AG08395 (cell line): ENCODE measurements around the gene TUBGCP6.
A peak's percentile ranks its signal among the peaks of the same experiment; 100 is the strongest.

Experiments
- DNase-seq: peaks from one replicate; pipeline ENCODE4 v3.0.0; 2012; ENCODE audit warnings: mixed read lengths, low spot score

TUBGCP6 gene

GRCh38 chr22:50250555-50251476 is 6.0 kb upstream of the TUBGCP6 start, which contains the start of gene HDAC10:
TSS of gene HDAC10 (minus strand) at chr22:50251265. CDS start at chr22:50251032, 233 bp downstream.
- peak; percentile 88 for DNase-seq

GRCh38 chr22:50250249-50250554 is 5.4 kb upstream of the TUBGCP6 start:
- no peak for DNase-seq

- DNase-seq = no peak
Observed at GRCh38 chr22:50249341-50250248, 4.8 kb upstream of the TUBGCP6 start.

GRCh38 chr22:50248196-50249081 is 3.6 kb upstream of the TUBGCP6 start:
- no peak for DNase-seq

- peak; percentile 38 for DNase-seq
Observed at GRCh38 chr22:50247748-50248147, 2.9 kb upstream of the TUBGCP6 start.

- no peak for DNase-seq
Observed at GRCh38 chr22:50246242-50247175, 1.7 kb upstream of the TUBGCP6 start.

- DNase-seq = no peak
Observed at GRCh38 chr22:50245214-50246072, 620 bp upstream of the TUBGCP6 start.

- no peak for DNase-seq
Observed at GRCh38 chr22:50243685-50244419, 971 bp downstream of the TUBGCP6 start.

- no peak for DNase-seq
Observed at GRCh38 chr22:50242406-50242949, 2.3 kb downstream of the TUBGCP6 start.

- no peak for DNase-seq
Observed at GRCh38 chr22:50238755-50239154, 6.1 kb downstream of the TUBGCP6 start.

GRCh38 chr22:50236731-50237409 is 8.0 kb downstream of the TUBGCP6 start:
- peak; percentile 45 for DNase-seq

GRCh38 chr22:50233223-50233622 is 11.6 kb downstream of the TUBGCP6 start:
- no peak for DNase-seq

GRCh38 chr22:50232481-50233151 is 12.2 kb downstream of the TUBGCP6 start:
- no peak for DNase-seq

- DNase-seq = no peak
Observed at GRCh38 chr22:50229370-50229769, 15.5 kb downstream of the TUBGCP6 start.

GRCh38 chr22:50228366-50228765 is 16.5 kb downstream of the TUBGCP6 start:
- no peak for DNase-seq

GRCh38 chr22:50227579-50228215 is 17.1 kb downstream of the TUBGCP6 start:
- DNase-seq = no peak

- DNase-seq = no peak
Observed at GRCh38 chr22:50226875-50227165, 18.0 kb downstream of the TUBGCP6 start.
